DMS153 (cell line): Measurements from ENCODE around the gene PCNT.

Experiments used
- DNase-seq: peaks from one replicate; lab custom pipeline; 2025; lab: John Stamatoyannopoulos, UW

PCNT gene, protein sequence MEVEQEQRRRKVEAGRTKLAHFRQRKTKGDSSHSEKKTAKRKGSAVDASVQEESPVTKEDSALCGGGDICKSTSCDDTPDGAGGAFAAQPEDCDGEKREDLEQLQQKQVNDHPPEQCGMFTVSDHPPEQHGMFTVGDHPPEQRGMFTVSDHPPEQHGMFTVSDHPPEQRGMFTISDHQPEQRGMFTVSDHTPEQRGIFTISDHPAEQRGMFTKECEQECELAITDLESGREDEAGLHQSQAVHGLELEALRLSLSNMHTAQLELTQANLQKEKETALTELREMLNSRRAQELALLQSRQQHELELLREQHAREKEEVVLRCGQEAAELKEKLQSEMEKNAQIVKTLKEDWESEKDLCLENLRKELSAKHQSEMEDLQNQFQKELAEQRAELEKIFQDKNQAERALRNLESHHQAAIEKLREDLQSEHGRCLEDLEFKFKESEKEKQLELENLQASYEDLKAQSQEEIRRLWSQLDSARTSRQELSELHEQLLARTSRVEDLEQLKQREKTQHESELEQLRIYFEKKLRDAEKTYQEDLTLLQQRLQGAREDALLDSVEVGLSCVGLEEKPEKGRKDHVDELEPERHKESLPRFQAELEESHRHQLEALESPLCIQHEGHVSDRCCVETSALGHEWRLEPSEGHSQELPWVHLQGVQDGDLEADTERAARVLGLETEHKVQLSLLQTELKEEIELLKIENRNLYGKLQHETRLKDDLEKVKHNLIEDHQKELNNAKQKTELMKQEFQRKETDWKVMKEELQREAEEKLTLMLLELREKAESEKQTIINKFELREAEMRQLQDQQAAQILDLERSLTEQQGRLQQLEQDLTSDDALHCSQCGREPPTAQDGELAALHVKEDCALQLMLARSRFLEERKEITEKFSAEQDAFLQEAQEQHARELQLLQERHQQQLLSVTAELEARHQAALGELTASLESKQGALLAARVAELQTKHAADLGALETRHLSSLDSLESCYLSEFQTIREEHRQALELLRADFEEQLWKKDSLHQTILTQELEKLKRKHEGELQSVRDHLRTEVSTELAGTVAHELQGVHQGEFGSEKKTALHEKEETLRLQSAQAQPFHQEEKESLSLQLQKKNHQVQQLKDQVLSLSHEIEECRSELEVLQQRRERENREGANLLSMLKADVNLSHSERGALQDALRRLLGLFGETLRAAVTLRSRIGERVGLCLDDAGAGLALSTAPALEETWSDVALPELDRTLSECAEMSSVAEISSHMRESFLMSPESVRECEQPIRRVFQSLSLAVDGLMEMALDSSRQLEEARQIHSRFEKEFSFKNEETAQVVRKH (N-terminal part only)

DNA sequence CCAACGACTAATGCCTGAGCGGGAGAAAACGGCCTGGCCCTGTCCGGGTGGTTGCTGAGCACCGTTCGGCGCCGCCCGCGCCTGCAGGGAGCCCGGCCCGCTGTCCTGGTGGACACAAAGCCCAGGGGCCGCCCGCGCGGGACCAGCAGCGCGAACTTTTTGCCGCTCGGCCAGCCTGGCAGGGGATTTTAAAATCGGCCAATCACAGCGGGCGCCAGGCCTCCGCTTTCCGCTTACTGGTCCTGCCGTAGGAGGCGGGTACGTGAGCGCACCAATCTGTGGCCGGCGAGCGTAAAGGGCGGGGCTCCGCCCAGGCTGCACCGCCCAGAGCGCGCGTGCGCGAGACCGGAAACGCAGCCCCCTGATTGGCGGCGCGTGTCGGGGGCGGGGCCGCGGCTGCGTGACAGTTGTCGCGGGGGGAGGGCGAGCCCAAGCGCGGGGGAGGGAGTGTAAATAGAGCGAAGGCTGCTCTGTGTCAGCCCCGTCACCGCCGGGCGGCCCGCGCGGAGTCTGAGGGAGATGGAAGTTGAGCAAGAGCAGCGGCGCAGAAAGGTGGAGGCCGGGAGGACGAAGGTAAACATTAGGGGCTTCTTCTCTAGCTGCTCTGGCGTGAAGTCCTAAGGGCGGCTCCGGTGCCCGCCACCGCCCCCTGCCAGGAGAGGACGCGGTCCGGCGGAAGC, at the start of gene PCNT, which contains the start of gene C21orf58:
PCNT (plus strand) TSS at position 447 of the 680 bp plus-strand sequence; CDS start at position 520, 73 bp downstream.
C21orf58 (minus strand) TSS at position 161 of the 680 bp plus-strand sequence. CDS start 1,132 bp downstream, outside the sequence.
- DNase-seq = peak; percentile 96

GRCh38 chr21:46274797-46275390, 49.1 kb upstream of the PCNT start:
- no peak for DNase-seq

GRCh38 chr21:46284077-46284644, 39.8 kb upstream of the PCNT start:
- peak; percentile 76 for DNase-seq

DNA sequence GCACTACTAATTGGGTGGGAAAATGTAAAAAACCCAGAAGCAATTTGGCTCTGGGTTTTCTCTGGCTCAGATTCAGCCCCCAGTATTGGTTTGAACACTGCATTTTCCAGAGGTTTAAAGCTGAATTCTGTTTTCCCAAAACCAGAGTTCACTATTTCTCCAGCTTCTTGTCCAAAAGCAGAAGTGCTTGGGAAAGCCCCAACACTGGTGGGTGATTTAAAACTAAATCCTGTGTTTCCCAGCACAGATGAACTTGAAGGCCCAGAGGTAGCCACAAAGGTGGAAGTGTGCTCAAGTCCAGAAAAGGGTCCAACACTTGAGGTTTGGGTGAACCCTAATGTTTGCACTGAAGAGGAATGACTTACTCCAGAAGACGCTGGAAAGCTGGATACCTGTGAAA, 39.2 kb upstream of the PCNT start:
- DNase-seq = no peak

DNA sequence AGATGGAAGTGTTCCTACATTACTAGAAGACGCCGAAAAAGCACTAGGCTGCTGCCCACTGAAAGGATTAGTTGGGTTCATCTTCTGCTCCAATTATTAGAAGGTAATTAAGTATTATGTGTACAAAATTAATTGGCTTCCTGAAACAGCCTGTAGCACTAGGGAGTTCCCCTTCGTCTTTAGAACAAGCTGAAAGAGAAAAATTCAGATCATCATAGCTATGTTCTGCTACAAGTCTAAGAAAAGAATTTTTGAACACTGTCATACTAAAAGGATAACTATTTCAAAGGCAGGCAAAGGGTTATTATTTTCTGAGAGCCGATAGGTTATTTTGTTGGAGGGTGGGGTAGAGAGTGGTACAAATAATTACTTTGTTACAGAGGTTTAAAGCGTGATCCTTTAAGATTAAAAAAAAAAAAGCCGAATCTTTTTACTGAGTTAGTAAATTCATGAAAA, 38.7 kb upstream of the PCNT start, which contains the start of gene MCM3AP:
MCM3AP (minus strand) TSS at position 406 of the 456 bp plus-strand sequence; CDS start at position 81, 325 bp downstream.
- DNase-seq = no peak

- DNase-seq = peak; percentile 68
Observed at GRCh38 chr21:46285761-46286647, 38.0 kb upstream of the PCNT start, which contains the start of gene YBEY. Gene YBEY (plus strand): TSS chr21:46286342. CDS start chr21:46286914, 572 bp downstream.

DNA sequence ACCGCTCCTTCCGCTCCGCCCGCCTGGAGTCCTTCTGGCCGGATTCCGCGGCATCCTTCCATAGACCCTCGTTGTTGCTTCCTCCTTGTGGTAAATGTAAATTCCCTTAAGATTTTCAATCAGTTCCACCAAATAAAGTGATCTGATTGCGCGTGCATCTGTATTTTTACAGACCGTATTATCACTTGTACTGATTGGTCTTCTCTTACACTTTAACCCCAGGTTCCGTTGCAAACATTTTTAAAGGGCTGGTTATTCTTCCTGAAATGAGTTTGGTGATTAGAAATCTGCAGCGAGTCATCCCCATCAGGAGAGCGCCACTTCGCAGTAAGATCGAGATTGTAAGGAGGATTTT, 37.3 kb upstream of the PCNT start:
- DNase-seq = no peak

DNA sequence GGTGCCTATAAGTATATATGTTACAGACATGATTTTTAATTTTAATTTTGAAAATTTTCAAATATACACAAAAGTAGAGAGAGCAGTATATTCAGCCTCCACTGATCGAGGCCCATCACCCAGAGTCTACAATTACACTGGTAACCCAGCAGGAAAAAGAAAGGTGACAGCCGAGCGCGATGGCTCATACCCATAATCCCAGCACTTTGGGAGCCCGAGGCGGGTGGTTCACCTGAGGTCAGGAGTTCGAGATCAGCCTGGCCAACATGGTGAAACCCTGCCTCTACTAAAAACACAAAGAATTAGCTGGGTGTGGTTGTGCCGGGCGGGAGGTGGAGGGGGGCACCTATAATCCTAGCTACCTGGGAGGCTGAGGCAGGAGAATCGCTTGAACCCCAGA, 36.4 kb upstream of the PCNT start:
- DNase-seq = no peak

DNA sequence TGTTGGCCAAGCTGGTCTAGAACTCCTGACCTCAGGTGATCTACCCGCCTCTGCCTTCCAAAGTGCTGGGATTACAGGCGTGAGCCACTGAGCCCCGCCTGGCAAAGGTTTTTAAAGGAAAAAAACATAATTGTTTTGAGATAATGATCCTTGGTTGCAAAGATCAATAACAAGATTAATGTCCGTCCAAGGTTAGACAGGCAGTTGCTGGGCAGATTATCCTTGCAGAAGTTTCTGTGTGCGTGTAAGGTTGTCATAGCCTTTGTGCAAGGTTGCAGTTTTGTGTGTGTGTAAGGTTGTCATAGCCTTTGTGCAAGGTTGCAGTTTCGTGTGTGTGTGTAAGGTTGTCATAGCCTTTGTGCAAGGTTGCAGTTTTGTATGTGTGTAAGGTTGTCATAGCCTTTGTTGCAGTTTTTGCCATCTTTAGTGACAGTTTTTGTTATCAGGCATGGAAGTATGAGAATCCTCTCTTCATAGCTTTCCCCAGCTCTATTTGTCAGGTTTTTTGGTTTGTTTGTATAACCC, 34.2 kb upstream of the PCNT start:
- no peak for DNase-seq

DNA sequence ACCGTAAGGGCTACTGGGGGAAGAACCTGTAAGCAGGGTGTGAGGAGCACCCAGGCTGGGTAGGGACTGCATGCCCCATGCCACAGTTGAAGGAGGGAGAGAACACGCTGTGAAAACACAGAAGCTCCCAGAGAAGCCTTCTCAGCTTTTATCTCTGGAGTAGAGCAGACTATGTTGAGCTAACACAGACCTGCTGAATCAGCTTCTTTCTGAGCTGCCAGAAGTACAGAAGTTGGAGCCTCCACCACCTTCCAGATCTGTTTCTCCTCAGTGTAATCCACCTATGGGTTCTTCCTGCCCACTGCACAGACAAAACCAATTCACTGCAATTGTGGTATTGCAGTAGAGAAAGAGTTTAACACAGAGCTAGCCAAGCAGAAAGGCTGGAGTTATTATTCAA, 32.4 kb upstream of the PCNT start:
- DNase-seq = no peak

GRCh38 chr21:46294647-46295176, 29.2 kb upstream of the PCNT start:
- no peak for DNase-seq

DNA sequence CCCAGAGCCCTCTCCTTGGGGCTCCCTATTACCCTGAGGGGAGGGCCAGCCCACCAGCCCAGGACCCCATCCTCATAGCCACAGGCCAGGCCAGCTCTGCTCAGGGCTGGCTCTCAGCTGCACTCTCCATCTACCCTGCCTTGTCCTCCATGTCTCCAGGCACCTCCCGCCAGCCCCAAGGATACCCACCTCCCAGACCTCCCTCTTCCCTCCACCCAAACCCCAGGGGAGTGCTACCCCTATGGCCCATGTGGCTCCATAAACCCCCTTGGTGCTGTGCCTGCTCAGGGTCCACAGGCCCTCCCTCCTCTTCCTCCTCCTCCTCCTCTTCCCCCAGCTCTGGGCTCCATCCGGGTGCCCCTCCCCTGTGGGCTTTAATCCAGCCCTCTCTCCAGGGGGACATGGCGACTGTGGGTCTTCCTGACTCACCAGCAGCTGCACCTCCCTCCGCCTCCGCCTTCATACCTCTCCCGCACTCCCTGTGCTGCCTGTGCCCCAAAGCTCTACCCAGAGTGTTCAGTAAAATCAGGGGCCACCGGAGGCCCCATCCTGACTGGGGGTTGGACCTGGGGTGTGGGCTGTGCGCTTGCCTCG, 28.7 kb upstream of the PCNT start:
- DNase-seq = no peak

DNA sequence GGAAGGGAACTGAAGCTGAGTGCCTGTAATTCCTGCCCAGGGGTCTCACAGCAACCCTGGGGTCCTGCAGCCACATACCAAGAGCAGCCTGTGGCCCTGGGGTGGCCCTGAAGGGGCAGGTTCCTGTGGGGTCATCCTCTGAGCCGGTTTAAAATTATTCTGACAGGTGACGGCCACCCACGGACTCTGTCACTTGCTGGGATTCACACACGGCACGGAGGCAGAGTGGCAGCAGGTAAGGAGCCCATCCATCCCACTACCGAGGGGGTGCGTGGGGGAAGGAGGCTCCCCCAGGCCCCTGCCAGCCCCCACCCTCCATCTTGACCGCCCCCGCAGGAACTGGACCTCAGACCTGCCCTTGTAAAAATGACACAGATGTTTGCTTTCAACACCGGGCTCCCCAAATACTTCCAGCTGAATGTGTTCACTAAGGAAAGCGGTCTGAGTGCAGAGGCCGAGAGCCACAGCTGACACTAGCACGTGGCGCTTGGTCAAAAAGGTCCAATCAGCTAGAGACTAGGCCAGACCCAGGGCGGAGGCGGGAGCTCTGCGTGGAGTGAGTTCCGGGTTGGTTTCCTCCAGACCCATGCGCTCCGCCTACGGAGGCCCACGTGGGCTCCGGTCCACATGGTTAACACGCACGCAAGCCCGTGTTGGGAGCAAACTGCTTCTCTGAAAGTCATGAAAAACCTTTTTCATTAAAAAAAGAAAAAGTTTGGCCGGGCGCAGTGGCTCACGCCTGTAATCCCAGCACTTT, 27.8 kb upstream of the PCNT start:
- DNase-seq = peak; percentile 73

DNA sequence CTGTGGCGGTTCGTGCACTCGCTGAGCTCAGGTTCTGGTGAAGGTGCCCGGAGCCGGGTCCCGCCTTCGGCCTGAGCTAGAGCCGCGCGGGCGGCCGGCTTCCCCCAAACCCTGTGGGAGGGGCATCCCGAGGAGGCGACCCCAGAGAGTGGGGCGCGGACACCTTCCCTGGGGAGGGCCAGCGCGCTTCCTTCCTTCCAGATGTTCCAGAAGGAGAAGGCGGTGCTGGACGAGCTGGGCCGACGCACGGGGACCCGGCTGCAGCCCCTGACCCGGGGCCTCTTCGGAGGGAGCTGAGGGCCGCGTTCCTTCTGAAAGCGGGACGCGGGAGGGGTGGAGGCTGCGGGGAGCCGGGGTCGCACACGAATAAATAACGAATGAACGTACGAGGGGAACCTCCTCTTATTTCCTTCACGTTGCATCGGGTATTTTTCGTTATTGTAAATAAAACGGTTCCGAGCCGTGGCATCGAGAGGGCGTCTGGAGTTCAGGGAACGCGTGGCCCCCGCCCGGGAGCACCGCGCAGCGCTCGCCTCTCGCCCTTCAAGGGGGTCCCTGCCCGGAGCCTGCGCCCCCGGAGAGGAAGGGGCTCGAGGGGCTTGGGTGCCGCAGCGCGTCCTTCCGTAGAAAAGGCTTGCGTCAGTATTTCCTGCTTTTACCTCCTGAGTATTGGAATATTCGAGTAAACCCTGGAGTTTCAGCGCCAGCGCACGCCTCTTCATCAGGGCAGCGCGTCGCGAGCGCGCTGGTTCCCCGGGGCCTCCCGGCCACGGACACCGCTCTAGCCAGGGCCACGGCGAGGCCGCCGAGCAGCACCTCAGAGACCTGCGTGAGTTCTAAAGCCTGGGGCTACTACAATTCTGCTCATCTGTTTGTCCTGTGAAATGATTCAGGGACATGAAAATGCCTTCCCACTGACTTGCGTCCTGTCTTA, 26.4 kb upstream of the PCNT start:
- no peak for DNase-seq

GRCh38 chr21:46299167-46299566, 24.8 kb upstream of the PCNT start:
- no peak for DNase-seq

GRCh38 chr21:46301759-46302158, 22.2 kb upstream of the PCNT start:
- no peak for DNase-seq
